Stimulated activated CD8-positive, alpha-beta memory T cell treated with anti-CD3 and anti-CD28 coated beads, Interleukin-12 subunit alpha, Interleukin-12 subunit beta, amount 100 ng/mL, for 24 hours (primary cell): ENCODE measurements around the gene PLGLB1.
"Not testable (repeated sequence)": the region's sequence is repeated elsewhere in the genome, so short reads cannot be mapped to it uniquely, and the experiment has no call there.

ENCODE experiments used
- DNase-seq: peaks from one replicate; pipeline ENCODE4 v3.0.0-alpha.2; 2020; ENCODE audit errors: extremely low read depth

PLGLB1 gene

GRCh38 chr2:87021744-87022143 is at the start of gene PLGLB1:
Gene PLGLB1, minus strand, starts transcription at chr2:87021844. Its CDS starts 61 bp downstream, at chr2:87021783.
- DNase-seq, result not testable (repeated sequence)

GRCh38 chr2:87064305-87064704 is 42.7 kb upstream of the PLGLB1 start:
- DNase-seq, result not testable (repeated sequence)

GRCh38 chr2:87063431-87063830 is 41.8 kb upstream of the PLGLB1 start:
- DNase-seq, result not testable (repeated sequence)

GRCh38 chr2:87061519-87061918 is 39.9 kb upstream of the PLGLB1 start:
- not testable (repeated sequence) for DNase-seq

GRCh38 chr2:87057606-87058005 is 36.0 kb upstream of the PLGLB1 start:
- not testable (repeated sequence) for DNase-seq

GRCh38 chr2:87056843-87057242 is 35.2 kb upstream of the PLGLB1 start:
- DNase-seq, result not testable (repeated sequence)

- DNase-seq, result not testable (repeated sequence)
Measured at GRCh38 chr2:87056435-87056834, 34.8 kb upstream of the PLGLB1 start.

GRCh38 chr2:87054375-87054774 is 32.7 kb upstream of the PLGLB1 start:
- DNase-seq, result not testable (repeated sequence)

- DNase-seq, result not testable (repeated sequence)
Measured at GRCh38 chr2:87041321-87041978, 19.8 kb upstream of the PLGLB1 start.

- not testable (repeated sequence) for DNase-seq
Measured at GRCh38 chr2:87028607-87029006, 7.0 kb upstream of the PLGLB1 start.

- DNase-seq, result not testable (repeated sequence)
Measured at GRCh38 chr2:87026816-87027215, 5.2 kb upstream of the PLGLB1 start.

- not testable (repeated sequence) for DNase-seq
Measured at GRCh38 chr2:87025927-87026326, 4.3 kb upstream of the PLGLB1 start.

- DNase-seq, result not testable (repeated sequence)
Measured at GRCh38 chr2:87023988-87024615, 2.5 kb upstream of the PLGLB1 start.

GRCh38 chr2:87021043-87021442 is 601 bp downstream of the PLGLB1 start:
- not testable (repeated sequence) for DNase-seq

GRCh38 chr2:87019053-87019452 is 2.6 kb downstream of the PLGLB1 start:
- not testable (repeated sequence) for DNase-seq

GRCh38 chr2:87014489-87015169 is 7.0 kb downstream of the PLGLB1 start:
- not testable (repeated sequence) for DNase-seq

- DNase-seq, result not testable (repeated sequence)
Measured at GRCh38 chr2:87004398-87004797, 17.2 kb downstream of the PLGLB1 start.
